ENCODE data around the gene PARP16. TPM values are rescaled to one million over a fixed set of nuclear protein-coding genes. Genes with fewer than 3 reads are reported as not detected.

Gene PARP16, protein sequence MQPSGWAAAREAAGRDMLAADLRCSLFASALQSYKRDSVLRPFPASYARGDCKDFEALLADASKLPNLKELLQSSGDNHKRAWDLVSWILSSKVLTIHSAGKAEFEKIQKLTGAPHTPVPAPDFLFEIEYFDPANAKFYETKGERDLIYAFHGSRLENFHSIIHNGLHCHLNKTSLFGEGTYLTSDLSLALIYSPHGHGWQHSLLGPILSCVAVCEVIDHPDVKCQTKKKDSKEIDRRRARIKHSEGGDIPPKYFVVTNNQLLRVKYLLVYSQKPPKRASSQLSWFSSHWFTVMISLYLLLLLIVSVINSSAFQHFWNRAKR
- 2.0 and 3.0 TPM in 2 replicates for total RNA-seq

DNA sequence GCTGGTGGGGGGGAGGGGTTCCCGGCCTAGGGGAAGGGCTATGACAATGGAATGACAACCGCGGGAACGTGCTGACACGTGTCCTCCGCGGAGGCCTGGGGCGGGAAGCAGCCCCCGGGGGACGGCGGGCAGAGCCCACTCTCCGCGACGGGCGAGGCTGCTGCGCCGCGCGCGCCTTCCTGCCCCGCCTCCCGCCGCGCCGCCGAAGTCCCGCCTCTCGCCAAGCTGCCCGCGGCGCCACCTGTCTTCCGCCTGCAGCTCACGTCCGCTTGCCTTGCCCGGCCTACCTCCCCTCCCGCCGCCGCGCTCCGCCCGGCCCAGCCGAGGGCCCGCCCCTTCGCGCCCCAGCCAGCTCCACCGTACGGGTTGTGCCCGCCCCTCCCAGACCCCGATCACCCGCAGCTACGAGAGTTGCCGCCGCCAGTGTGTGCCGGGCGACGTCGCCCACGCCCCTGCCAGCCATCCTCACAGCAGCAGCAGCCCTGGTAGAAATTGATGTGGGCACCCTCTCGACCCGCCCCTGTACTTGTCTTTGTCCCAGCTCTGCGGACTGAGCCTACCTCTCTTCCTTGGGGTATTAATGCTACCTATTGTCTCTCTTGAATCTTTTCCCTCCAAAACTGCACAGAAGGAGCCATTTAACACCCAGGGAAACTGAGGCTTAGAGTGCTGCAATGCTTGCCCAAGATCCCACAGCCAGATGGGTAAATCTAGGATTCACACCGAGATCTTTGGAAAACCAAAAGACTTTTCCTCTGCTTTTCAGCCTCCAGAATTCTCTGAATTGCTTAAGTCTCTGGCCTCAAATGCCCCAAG lies at the start of gene PARP16:
PARP16 (minus strand) TSS at position 180 of the 816 bp plus-strand sequence. CDS start 457 bp downstream, outside the sequence.
- peak; percentile 88 for DNase-seq

DNA sequence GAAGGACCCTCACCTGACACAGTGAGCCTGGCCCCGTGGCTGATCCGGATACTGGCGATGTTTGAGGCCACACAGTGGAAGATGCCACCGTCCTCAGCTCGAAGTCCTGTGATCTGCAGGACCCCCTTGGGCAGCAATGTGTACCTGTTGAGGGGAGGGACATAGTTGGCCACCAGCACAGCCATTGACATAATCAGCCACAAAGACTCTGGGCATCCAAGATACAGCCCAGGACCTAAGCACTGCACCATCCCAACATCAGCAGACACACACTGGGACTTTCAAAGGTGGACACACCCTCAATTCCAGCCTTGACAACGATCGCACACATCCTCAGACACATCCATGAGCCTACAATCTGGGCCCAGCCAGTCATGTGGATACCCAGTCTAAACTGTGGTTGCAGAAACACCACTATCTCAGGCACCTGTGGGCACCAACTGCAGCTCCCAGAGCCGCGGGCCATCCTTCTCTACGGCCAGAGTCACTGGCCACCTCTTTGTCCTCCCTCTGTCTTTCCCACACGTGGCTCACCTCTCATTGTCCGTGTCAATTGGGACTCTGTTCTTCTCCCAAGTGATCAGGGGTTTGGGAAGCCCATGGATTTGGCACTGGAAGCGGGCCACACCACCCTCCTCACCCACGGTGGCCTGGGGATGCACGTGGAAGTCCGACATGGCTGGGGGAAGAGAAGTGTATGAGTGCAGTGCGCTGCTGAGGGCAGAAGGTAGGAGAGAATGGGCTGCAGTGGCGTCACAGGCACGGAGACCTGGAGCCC lies 48.8 kb upstream of the PARP16 start:
- no peak for DNase-seq

DNA sequence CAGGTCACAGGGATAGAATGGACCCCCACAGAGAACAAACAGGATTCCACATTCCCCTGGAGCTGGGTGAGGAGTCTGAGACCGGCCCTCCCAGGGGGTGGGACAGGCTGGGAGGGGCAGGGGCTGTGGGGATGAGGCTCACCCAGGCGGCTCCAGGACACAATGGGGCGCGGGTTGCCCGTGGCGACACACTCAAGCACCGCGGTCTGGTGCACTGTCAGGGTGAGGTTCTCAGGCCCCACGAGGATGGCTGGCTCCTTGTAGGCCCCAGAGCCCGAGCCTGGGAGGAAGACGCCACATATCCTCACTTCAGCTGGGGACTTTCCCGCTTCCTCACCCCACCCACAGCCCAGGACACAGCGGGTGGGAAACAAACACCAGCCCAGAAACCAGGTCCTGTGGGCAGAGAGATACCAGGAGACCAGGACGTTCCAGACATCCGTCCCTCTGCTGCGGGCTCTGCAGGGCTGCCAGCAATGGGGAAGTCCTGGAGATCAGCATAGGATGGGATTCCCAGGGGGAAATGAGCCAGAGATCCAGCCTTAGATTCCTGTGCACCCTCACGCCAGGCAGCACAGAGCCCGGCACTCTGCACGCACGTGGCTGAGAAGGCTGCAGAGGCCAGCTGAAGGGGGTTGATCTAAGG lies 48.0 kb upstream of the PARP16 start:
- DNase-seq = no peak

DNA sequence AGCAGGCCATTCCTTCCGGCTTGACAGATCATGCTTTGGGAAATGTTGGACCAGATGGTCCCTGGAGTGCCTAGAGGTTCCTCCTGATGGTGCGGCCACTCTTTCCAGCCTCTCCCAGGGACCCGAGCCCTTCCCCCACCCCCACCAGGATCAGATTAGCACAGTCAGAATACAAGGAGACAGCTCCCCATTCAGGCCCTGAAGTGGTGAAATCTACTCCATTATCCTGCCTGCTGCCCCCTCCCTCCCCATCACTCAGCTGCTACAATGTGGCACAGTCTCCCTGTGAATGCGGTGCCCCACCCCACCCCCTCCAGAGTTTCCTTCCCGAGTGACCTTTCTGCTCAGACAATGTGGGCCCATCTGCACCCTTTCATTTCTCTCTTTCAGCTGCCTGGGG lies 47.2 kb upstream of the PARP16 start:
- DNase-seq = no peak

DNA sequence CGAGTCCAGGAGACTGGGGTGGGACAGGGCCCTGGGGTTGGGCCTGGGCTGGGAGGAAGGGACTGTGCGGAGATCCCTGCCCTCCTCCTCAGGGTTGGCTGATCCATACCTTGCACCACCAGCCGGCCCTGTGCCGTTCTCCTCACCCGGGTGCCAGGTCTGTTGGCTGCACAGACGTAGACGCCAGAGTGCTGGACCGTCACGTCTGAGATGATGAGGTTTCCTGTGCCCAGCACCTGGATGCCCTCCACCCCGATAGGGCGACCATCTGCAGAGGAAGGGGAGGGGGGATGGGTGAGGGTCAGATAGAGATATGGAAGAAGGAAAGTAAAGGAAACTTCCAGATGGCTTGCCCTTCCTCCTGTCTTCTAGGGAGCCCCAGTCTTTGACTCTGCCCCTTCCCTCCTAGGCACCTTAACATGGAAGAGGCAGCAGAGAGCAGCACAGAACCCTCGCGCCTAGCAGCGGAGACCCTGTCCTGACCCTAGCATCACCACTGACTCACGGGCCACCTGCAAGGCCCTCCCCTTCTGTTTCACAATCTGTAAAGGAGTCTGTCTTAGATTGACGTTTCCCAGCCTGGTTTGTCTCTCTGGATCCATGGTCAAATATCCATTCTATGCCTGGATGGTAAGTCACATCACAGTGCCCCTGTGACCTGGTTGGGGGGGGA lies 46.6 kb upstream of the PARP16 start:
- no peak for DNase-seq

DNA sequence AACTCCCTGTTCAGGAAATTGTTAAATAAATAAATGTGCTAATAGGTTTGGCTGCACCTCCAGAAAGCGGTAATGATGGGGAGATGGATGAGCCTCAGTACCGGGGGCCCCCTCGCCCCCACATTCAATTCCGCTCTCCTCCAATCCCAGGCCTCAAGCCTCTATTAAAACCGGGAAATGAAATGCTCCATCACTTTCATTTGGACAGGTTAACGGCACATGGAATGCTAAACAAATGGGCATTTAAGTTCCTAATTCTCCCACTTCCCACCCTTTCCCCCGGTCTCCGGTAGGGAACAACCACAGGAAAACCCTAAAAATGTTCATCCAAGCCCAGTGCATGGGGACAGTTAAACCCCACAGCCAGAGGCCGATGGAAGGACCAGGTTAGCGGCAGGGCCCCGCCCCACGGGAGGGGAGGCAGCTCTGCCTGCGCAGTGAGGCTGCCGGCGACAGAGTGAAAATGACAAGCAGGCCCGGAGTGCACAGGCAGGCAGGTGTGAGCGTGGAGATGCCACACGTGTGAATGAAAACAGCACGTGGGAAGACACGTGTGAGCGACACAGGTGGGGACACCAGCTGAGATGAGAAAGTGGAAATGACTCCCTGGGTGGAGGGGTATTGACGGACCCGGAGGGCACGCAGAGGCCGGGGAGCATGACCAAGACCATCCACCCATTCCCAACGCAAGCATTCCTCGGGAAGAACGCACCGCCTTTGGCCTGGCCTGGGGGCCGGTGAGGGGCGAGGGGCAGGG lies 45.9 kb upstream of the PARP16 start:
- no peak for DNase-seq

DNA sequence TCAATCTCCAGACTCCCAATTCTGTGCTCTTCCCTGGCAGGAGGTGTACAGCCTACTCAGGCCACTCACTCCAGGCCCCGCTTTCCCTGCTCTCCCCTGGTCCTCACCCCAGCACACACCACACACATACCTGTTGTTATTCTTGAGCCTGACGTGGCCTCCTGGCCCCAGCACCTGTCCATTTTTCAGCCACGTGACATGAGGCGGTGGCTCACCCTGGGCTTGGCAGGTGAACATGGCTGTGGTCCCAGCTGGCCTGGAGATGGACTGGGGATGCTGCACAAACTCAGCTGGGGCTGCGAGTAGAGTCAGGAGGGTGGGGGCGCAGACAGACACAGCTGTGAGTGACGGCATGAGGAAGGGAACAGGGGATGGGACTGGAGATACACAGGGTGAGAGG lies 45.1 kb upstream of the PARP16 start:
- DNase-seq = no peak

DNA sequence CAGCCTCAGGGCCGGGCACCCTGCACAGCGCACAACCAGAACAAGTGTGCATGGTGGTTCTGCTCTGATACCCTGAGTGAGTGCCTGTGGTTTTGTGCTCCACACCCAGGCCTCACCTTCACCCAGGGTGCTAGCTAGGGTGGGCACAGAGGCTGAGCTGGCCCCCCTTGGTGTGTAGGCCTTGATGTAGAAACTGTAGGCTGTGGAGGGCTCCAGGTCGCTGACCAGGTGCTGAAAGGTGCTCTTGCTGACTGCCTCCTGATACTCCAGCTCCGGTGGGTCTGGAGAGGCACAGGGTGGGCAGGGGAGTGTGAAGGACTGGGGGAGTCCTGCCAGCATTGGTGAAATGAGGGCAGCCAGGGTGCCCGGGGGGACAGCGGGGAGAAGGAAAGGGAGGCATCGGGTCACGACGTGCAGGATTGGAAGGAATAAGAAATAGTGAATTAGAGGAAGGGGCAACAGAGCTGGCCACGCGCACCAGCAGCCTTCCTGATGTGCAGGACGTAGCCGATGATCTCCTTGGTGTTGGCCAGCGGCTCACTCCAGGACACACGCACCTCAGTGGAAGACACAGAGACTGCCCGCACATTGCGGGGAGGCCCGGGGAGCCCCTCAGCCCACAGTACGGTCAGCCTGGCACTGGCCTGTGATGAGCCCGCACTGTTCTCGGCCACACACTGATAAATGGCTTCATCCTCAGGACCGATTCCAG lies 44.4 kb upstream of the PARP16 start:
- peak; percentile 21 for DNase-seq

DNA sequence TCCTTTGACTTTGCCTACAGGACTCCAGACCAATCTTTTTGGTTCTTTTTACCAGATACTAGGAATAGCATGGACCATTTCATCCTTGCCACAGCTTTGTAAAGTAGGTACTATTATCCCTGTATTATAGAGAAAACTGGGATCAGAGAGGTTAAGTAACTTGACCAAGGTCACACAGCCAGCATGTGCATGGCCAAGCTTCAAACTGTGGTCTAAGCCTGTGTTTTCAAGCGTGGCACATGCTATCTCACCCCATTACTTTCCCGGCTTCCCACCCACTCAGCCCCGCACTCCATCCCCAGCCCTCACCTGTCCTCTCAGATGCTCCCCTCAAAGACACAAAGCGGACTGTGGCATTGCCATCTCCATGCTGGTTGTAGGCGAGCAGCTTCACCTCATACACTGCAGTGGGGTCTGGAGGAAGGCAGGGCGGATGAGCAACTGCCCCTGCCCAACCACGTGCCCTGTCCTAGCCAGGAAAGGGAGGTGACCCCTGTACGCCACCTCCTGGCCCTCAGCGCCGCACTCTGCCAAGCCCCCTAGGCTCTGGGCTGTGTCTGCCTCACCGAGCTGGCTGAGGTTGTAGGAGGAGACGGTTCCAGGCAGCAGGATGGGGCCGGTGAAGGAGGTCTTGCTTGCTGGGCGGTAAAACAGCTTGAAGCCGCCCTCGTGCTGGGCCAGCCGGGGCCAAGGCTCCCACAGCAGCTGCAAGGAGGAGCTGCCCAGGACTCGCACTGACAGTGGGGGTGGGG lies 43.5 kb upstream of the PARP16 start:
- no peak for DNase-seq

DNA sequence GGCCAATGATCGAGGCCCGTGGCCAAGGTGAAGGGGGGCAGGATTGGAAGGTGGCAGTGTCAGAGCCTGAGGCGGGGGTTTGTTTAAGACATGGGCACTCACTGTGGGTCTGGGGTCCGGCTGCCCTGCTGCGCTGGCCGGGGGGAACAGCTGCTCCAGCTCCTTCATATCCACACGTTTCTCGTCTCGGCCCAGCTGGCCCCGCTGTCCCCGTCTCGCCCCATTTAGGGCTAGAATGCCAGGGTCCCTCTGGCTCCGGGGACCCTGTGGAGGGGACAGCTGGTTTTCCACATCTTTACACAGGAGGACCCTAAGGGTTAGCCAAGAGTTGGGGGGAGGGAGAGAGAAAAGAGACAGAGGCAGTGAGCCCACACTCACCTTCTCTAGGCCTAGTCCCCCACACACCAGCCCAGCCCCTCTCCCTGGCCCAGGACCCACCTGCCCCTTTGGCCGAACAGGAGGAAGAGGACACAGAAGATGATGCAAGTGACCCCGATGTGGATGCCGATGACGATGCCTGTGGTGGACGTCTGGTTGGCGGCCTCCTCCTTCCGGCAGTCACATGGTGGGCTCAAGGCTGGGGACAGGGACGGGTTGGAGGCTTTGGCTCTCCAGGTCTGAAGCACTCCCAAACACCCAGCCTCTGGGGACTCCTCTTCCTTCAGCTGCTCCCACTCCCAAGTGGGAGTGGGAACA lies 42.8 kb upstream of the PARP16 start:
- no peak for DNase-seq

DNA sequence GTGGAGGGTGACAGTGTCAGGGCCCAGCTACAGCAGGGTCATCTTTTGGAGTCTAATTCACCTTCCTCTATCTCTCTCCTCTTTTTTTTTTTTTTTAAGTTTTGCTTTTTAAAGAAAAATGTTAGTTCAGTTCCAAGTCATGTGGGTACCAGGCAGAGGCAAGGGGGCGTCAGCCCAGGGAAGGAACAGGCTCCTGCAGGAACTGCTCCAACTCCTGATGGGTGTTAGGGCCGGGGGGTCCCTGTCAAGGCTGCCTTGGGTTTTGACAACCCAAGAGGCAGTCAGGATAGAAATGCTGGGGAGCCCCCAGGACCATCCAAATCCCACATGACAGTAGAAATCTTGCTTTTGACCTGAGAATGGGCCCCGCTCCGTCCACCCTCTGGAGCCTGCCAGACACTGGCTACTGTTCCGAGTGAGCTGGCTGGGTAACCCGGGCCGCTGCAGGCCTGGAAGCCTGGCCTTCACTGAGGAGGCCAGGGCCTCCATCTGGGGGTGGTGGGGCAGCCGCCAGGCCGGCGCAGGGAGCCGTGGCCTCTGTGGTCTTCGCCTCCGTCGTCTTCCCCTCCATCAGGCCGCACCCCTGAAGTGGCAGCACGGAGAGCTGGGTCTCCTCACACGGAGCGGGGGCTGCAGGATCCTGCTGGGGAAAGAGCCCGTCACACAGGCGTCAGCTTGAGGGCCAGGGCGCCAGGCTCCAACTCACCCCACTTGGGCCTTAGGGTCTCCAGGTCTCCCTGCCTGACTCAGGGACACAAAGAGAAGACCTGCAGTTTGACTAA lies 42.0 kb upstream of the PARP16 start:
- no peak for DNase-seq

DNA sequence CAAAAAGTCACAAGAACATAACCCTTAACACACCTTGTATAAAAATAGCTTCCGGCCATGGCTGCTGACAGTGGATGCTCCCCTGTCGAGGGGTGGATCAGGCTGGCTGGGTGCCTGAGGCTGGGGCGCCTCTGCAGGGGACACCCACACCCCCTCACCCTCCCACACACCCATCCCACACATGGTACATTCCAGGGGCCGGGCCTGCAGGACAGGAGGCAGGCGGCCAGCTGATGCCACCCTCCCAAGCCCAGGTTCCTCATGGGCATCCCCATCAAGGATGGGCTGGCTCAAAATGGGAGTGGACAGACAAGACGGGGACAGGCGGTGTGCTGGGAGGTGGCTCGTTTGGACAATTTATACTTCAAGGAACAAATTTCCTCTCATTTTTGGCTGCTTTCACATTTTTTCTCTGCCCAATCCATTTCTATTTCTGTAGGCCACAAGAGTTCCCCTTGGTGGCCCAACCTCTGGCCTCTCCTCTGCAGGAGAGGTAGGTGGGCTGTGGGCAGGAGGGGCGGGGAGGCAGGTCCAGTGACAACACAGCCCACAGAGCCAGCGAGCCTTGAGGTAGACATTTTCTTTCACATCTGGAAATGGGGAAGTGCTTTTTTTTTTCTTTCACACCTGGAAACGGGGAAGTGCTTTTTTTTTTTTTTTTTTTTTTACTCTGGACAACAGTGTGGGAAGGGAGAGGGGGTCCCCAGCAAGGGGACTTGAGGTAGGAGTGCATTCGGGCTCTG lies 41.1 kb upstream of the PARP16 start:
- DNase-seq = no peak

DNA sequence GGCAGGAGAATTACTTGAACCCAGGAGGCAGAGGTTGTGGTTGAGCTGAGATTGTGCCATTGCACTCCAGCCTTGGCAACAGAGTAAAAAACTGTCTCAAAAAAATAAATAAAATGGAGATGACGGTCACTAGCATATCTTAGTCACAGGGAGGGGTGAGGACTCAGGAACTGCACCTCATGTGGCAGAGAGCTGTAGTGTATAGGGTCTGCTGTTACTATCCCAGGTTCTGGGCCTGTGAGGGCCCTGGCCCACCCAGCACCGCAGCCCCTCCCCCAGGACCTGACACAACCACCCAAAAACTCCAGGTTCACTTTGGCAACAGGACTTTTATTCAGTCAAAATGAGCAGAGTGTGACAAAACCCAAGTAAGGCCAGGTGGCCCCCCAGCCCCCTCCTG lies 40.1 kb upstream of the PARP16 start:
- DNase-seq = no peak

DNA sequence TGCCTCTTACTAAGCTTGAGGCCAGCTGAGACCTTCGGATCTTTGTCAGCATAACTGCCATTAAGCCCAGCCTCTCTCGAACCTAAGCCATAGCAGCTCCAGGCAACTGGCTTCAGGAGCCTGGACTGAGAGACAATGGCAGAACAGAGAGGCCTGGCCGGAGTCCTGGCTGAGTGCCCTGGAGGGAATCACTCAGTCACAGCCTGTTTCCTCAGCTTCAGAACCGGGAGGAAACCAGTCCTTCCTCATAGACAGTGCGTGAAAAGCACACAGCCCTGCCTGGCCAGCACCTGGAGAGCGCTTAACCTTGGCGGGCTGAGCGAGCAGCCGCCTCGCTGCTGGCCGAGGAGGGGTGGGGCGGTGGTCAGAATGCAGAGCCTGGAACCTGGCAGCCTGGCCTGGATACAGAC lies 39.4 kb upstream of the PARP16 start:
- DNase-seq = peak; percentile 94

DNA sequence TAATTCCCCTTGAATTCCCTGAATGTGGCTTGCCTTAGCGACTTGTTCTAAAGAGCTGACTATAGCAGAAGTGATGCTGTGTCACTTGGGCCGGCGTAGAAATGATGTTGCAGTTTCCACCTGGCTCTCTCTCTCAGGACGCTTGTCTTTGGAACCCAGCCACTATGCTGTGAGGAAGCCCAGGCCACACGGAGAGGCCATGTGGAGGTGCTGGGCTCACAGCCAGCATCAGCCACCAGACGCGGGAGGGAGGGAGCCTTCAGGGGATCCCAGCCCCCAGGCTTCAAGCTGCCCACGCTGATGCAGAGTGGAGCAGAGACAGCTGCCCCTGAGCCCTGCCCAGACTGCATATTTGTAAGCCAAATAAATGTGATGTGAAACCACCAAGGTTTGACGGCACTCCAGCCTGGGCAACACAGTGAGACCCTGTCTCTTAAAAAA lies 36.4 kb upstream of the PARP16 start:
- DNase-seq = peak; percentile 58

DNA sequence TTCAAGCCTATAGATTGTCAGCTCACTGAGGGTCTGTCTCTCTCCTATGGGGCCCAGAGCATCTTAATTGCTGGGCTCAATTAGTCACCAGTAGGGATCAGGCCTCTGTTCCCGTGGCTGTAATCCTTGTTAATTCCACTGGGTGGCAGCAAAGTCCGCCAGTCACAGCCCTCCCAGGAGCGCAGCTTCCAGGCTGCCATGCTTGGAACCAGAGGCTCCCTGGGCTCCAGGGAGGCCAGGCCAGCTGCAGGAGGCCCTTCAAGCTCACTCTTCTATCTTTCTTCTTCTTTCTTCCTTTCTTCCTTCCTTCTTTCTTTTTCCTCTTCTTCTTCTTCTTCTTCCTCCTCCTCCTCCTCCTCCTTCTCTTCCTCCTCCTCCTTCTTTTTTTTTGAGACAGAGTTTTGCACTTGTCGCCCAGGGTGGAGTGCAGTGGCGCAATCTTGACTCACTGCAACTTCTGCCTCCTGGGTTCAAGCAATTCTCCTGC lies 32.2 kb upstream of the PARP16 start:
- DNase-seq = peak; percentile 88

DNA sequence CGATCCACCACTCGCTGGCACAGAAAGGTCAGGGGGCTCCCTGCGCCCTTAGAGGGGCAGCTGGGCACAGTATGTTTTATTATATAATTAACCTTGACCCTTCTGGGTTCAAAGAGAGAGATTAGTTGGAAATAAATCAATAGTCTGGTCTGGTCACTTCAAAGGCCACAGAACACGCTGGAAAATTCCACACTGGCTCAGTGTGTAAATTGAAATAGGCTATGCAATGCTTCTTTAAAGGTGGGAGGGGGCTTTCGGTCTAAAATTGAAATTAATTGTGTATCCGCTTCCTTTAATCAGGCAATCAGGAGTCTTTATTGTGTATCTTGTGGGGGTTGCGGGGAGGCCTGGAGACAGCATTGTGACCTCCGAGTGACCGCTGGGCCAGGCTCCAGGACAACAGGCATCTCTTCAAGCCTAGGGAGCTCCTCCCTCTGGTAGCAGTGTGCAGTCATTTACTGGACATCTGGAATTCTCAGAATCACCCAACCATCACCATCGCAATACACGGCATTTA lies 25.8 kb upstream of the PARP16 start:
- no peak for DNase-seq

Data from dermis blood vessel endothelial cell (primary cell).